Effector memory CD4-positive, alpha-beta T cell (primary cell): ENCODE results near the gene ITGB7.
"Not testable (repeated sequence)": the region's sequence is repeated elsewhere in the genome, so short reads cannot be mapped to it uniquely, and the experiment has no call there.

Source experiments
- DNase-seq, 3 donors: peaks; one replicate each; pipeline ENCODE4 v3.0.0-alpha.2; 2020
- H3K27ac ChIP-seq: 2 replicates; pipeline ENCODE4 v1.7.0; 2013; ENCODE audit warnings: mild to moderate bottlenecking, low read length, moderate library complexity; ENCODE audit not compliant: insufficient read depth, poor library complexity, severe bottlenecking
- H3K27me3 ChIP-seq: replicated peaks from 2 replicates; pipeline ENCODE4 v1.7.0; 2013; ENCODE audit warnings: mild to moderate bottlenecking, low read length; ENCODE audit not compliant: insufficient read depth, control insufficient read depth, poor library complexity, severe bottlenecking
- H3K36me3 ChIP-seq: 2 replicates; pipeline ENCODE4 v1.7.0; 2013; ENCODE audit warnings: mild to moderate bottlenecking, low read length, moderate library complexity; ENCODE audit not compliant: control insufficient read depth, insufficient read depth
- H3K4me1 ChIP-seq: 2 replicates; pipeline ENCODE4 v1.7.0; 2013; ENCODE audit warnings: low read length, mild to moderate bottlenecking; ENCODE audit not compliant: control insufficient read depth, insufficient read depth, poor library complexity, severe bottlenecking
- H3K4me3 ChIP-seq: 2 replicates; pipeline ENCODE4 v1.7.0; 2013; ENCODE audit warnings: low read length, low read depth, mild to moderate bottlenecking; ENCODE audit not compliant: insufficient read depth, poor library complexity, severe bottlenecking
- H3K9me3 ChIP-seq: 2 replicates; pipeline ENCODE4 v1.7.0; 2013; ENCODE audit warnings: mild to moderate bottlenecking, low read length, moderate library complexity; ENCODE audit not compliant: control insufficient read depth

The ITGB7 gene

GRCh38 chr12:53170215-53170614 is 36.8 kb downstream of the ITGB7 start:
- no peak overlapping the region for H3K4me3 ChIP-seq
- H3K27me3 ChIP-seq = no peaks in the 10 kb centered on the region
- H3K27ac ChIP-seq = no peak overlapping the region
- no peaks in the 10 kb centered on the region for H3K4me1 ChIP-seq
- no peaks in the 10 kb centered on the region for H3K9me3 ChIP-seq
- no peaks in the 10 kb centered on the region for H3K36me3 ChIP-seq
- DNase-seq = no peak

- H3K9me3 ChIP-seq = no peaks in the 10 kb centered on the region
- H3K27me3 ChIP-seq = no peaks in the 10 kb centered on the region
- no peaks in the 10 kb centered on the region for H3K4me1 ChIP-seq
- H3K27ac ChIP-seq = no peak overlapping the region
- no peaks in the 10 kb centered on the region for H3K36me3 ChIP-seq
- no peak for DNase-seq
- H3K4me3 ChIP-seq = no peak overlapping the region
These were observed 37.4 kb downstream of the ITGB7 start for GRCh38 chr12:53169644-53170043.

GRCh38 chr12:53166837-53167236 is 40.2 kb downstream of the ITGB7 start:
- no peak overlapping the region for H3K27ac ChIP-seq
- no peaks in the 10 kb centered on the region for H3K9me3 ChIP-seq
- no peaks in the 10 kb centered on the region for H3K4me1 ChIP-seq
- H3K4me3 ChIP-seq = no peak overlapping the region
- H3K27me3 ChIP-seq = no peaks in the 10 kb centered on the region
- H3K36me3 ChIP-seq = no peaks in the 10 kb centered on the region
- no peak for DNase-seq

- H3K27ac ChIP-seq, DNase-seq: not testable (repeated sequence)
These were observed 44.0 kb downstream of the ITGB7 start for GRCh38 chr12:53163008-53163407.

GRCh38 chr12:53161119-53161911 is 45.7 kb downstream of the ITGB7 start:
- no peaks in the 10 kb centered on the region for H3K36me3 ChIP-seq
- no peak overlapping the region for H3K4me3 ChIP-seq
- H3K27me3 ChIP-seq = no peaks in the 10 kb centered on the region
- H3K9me3 ChIP-seq = no peaks in the 10 kb centered on the region
- H3K27ac ChIP-seq = no peak overlapping the region
- no peak for DNase-seq
- H3K4me1 ChIP-seq = peaks cover 5% of the 10 kb centered on the region

More at GRCh38 chr12:53163008-53163407, 44.0 kb downstream of the ITGB7 start:
- H3K9me3 ChIP-seq, H3K4me3 ChIP-seq, H3K27me3 ChIP-seq, H3K4me1 ChIP-seq, H3K36me3 ChIP-seq: not testable (repeated sequence)

- no peak for DNase-seq
- Histone ChIP-seq H3K27me3 (no peaks in the 10 kb centered on the region), H3K4me3 (no peak overlapping the region), H3K27ac (no peak overlapping the region), H3K36me3 (no peaks in the 10 kb centered on the region), H3K9me3 (no peaks in the 10 kb centered on the region), H3K4me1 (peaks cover 5% of the 10 kb centered on the region)
These were observed 46.4 kb downstream of the ITGB7 start for GRCh38 chr12:53160673-53161072.

GRCh38 chr12:53160000-53160399 is 47.1 kb downstream of the ITGB7 start:
- Histone ChIP-seq H3K4me3 (no peak overlapping the region), H3K9me3 (no peaks in the 10 kb centered on the region), H3K4me1 (peaks cover 5% of the 10 kb centered on the region), H3K27ac (no peak overlapping the region), H3K27me3 (no peaks in the 10 kb centered on the region), H3K36me3 (no peaks in the 10 kb centered on the region)
- DNase-seq = no peak

- Histone ChIP-seq H3K27me3 (no peaks in the 10 kb centered on the region), H3K36me3 (no peaks in the 10 kb centered on the region), H3K9me3 (no peaks in the 10 kb centered on the region), H3K4me1 (peaks cover 5% of the 10 kb centered on the region), H3K27ac (no peak overlapping the region), H3K4me3 (no peak overlapping the region)
- DNase-seq = peak; percentile 72 to 79 (median 72)
These were observed 47.7 kb downstream of the ITGB7 start for GRCh38 chr12:53159195-53159839.

- Histone ChIP-seq H3K4me1 (no peaks in the 10 kb centered on the region), H3K36me3 (no peaks in the 10 kb centered on the region), H3K9me3 (no peaks in the 10 kb centered on the region), H3K27ac (no peak overlapping the region), H3K27me3 (no peaks in the 10 kb centered on the region), H3K4me3 (no peak overlapping the region)
- DNase-seq = no peak
These were observed 54.7 kb downstream of the ITGB7 start for GRCh38 chr12:53152390-53152789.

- no peak overlapping the region for H3K27ac ChIP-seq
These were observed 56.0 kb downstream of the ITGB7 start for GRCh38 chr12:53151039-53151438.

More at GRCh38 chr12:53151039-53151438, 56.0 kb downstream of the ITGB7 start:
- no peaks in the 10 kb centered on the region for H3K9me3 ChIP-seq
- H3K4me3 ChIP-seq = no peak overlapping the region
- no peaks in the 10 kb centered on the region for H3K4me1 ChIP-seq
- no peak for DNase-seq
- no peaks in the 10 kb centered on the region for H3K27me3 ChIP-seq
- no peaks in the 10 kb centered on the region for H3K36me3 ChIP-seq
